Muscle of leg (tissue), 11 donors: ENCODE results near the gene ADAMTS12. TPM values are rescaled to one million over a fixed set of nuclear protein-coding genes. Genes with fewer than 3 reads are reported as not detected.

Source experiments
- DNase-seq: peaks from one replicate; pipeline ENCODE4 v3.0.0; 2013
- H3K27ac ChIP-seq: one replicate; pipeline ENCODE4 v1.5.1; 2013; ENCODE audit warnings: mild to moderate bottlenecking, low read length, control low read depth
- H3K27me3 ChIP-seq: one replicate; pipeline ENCODE4 v1.6.1; 2013; ENCODE audit warnings: low read length; ENCODE audit not compliant: control insufficient read depth, insufficient read depth
- H3K36me3 ChIP-seq: one replicate; pipeline ENCODE4 v1.6.1; 2013; ENCODE audit warnings: low read length; ENCODE audit not compliant: control insufficient read depth, insufficient read depth
- H3K4me1 ChIP-seq: one replicate; pipeline ENCODE4 v1.6.1; 2013; ENCODE audit warnings: low read length; ENCODE audit not compliant: control insufficient read depth, insufficient read depth
- H3K4me3 ChIP-seq: one replicate; pipeline ENCODE4 v1.5.1; 2013; ENCODE audit warnings: low read length, control low read depth
- H3K9me3 ChIP-seq: replicated peaks from 2 replicates; pipeline ENCODE4 v1.6.1; 2013; ENCODE audit warnings: low read depth, low read length; ENCODE audit not compliant: control insufficient read depth
- WGBS: methylation state at CpG from one replicate; pipeline ENCODE4 v1.1.5; 2013; ENCODE audit warnings: missing lambda C conversion rate; ENCODE audit not compliant: insufficient coverage; 5-methylcytosine and 5-hydroxymethylcytosine counted together
- polyA plus RNA-seq, 8 donors: library from polyadenylated mRNA; unstranded; fragments of 120-200 nt; gene quantifications; one replicate each; pipeline versions ENCODE4 v1.2.1 to v1.2.3, GENCODE V29; 2013; ENCODE audit warnings: inconsistent platforms in 1 of 8, low replicate concordance in 1 of 8; ENCODE audit not compliant: insufficient read length in 8 of 8, insufficient read depth in 1 of 8
- total RNA-seq: library from RNA; stranded (reverse); fragments of 120-200 nt; gene quantifications from one replicate; pipeline ENCODE4 v1.2.4, GENCODE V29; 2013

ADAMTS12 gene
- total and polyA plus RNA-seq, 9 donors: 14.8 to 35.1 (median 22.8) TPM

DNA sequence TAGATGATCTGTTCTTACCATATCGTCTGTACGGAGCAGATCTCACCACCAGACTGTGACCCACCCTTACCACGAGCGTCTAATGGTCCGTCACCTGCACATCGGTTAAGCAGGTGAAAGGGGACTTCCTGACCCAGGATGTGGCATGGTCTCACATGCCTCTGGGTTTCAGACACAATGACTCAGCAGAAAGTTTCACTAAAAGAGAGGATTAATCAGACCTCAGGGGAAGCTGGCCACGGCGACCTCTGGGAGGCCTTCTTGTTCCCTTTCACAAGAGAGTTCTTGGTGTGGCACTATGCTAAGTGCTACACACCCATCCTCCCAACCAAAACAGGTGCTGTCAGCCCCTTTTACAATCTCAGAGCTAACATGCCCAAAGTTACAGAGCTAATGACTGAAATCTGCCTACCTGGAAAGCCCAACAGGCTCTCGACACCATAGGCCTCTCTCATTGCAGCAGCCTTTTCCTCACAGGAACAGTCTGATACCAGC, 41.6 kb downstream of the ADAMTS12 start:
- H3K9me3 ChIP-seq: no peaks in the 10 kb centered on the region
- no peak overlapping the region for H3K27ac ChIP-seq
- H3K4me1 ChIP-seq: peaks cover 6% of the 10 kb centered on the region
- no peak for DNase-seq
- WGBS: 84% methylated on average over 7 of the region's 9 CpGs
- no peak overlapping the region for H3K4me3 ChIP-seq
- no peaks in the 10 kb centered on the region for H3K36me3 ChIP-seq
- H3K27me3 ChIP-seq: no peaks in the 10 kb centered on the region

DNA sequence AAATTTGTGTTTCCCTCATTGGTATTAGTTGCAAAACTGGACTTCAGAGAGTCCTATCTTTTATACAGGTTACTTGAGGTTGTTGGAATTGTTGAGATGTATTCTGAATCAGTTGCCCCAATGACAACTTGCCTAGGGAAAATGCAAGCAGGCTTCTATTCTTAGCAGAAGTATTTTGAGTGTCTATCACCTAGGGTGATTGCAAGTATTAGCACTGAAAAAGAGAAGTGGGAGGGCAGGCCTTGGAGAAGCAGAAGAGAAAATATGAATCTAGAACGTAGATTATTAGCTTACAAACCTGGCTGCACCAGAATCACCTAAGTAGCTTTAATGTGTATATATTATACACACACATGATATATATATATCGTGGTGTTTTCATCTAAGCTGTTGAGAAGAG, 43.2 kb downstream of the ADAMTS12 start:
- H3K4me1 ChIP-seq: peaks cover 3% of the 10 kb centered on the region
- H3K27ac ChIP-seq: no peak overlapping the region
- no peaks in the 10 kb centered on the region for H3K9me3 ChIP-seq
- DNase-seq: no peak
- no peak overlapping the region for H3K4me3 ChIP-seq
- no peaks in the 10 kb centered on the region for H3K36me3 ChIP-seq
- H3K27me3 ChIP-seq: no peaks in the 10 kb centered on the region
- no CpG with 5 or more reads among the region's 2 CpGs for WGBS

DNA sequence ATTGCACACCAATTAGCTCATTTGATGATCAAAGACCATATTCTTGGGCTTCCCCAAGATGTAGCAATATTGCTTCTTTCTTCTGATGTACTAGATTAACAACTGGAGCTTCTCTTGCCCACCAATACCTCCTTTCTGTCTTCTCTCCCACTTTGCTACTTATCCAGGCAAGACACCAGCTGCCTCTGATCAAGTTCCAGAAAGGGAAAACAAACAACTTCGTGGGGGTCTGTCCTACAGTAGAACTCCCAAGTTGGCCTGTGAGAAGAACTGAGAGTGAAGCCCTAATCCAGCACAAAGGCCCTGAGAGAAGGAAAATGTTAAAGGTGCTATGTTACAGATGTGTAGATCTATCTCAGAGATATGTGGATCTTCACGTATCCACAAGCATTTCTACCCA, 44.9 kb downstream of the ADAMTS12 start:
- no peaks in the 10 kb centered on the region for H3K9me3 ChIP-seq
- H3K36me3 ChIP-seq: no peaks in the 10 kb centered on the region
- H3K4me1 ChIP-seq: no peaks in the 10 kb centered on the region
- 80% methylated on average over 1 of the region's 2 CpGs for WGBS
- H3K27me3 ChIP-seq: no peaks in the 10 kb centered on the region
- H3K4me3 ChIP-seq: no peak overlapping the region
- no peak overlapping the region for H3K27ac ChIP-seq
- no peak for DNase-seq

DNA sequence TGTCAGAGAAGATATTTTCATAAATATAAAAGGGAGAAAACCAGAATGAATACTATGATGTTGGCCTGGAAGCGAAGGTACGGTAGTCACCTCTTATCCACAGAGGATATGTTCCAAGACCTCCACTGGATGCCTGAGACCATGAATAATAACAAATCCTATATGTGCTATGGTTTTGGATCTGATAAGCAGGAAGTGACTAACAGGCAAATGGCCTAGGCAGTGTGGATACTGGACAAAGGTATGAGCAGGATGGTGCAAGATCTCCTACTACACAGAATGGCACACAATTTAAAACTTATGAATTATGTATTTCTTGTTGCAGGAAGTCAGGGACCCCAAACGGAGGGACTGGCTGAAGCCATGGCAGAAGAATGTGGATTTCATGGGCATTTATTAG, 48.2 kb downstream of the ADAMTS12 start:
- Histone ChIP-seq H3K4me1 (no peaks in the 10 kb centered on the region), H3K27ac (no peak overlapping the region), H3K4me3 (no peak overlapping the region), H3K9me3 (no peaks in the 10 kb centered on the region), H3K27me3 (no peaks in the 10 kb centered on the region), H3K36me3 (no peaks in the 10 kb centered on the region)
- DNase-seq: no peak
- WGBS: no CpG with 5 or more reads among the region's 3 CpGs

DNA sequence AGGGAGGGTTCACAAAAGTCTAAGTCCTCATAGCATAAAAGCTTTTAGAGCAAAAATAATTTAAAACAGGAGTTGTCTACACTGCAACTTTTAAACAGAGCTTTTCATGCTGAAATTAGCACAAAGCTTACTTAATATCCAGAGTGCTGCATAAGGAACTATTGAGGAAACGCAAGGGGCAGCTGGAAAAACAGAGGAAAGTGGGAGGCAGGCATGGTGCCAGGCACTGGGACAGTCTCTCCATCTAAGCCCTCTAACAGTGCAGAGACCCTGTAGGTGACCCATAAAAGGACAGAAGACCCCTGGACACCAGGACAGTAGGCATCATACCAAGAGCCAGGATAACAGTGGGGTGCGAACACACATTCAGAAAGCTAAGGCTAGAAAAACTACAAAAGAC, 49.3 kb downstream of the ADAMTS12 start:
- no peak overlapping the region for H3K4me3 ChIP-seq
- 89% methylated on average over 1 of the region's 2 CpGs for WGBS
- H3K36me3 ChIP-seq: no peaks in the 10 kb centered on the region
- H3K27me3 ChIP-seq: no peaks in the 10 kb centered on the region
- no peak overlapping the region for H3K27ac ChIP-seq
- no peak for DNase-seq
- H3K4me1 ChIP-seq: no peaks in the 10 kb centered on the region
- no peaks in the 10 kb centered on the region for H3K9me3 ChIP-seq

DNA sequence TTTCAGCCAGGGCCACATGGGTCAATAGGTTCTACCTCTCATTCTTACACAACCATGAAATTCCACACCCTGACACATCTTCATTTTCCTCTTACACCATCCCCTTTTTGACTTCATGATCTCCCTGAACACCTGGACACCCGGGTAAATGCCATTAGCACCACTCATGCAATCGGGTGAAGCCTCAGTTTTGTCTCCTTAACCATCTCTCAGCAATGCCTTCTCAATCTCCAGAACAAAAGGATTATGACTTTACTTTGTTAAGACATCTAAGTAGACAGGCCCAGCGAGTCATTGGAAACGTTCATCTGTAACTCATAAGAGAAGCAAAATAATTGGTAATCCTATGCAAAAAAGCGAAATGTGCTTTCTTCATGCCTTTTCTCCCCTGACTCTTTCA, 49.9 kb downstream of the ADAMTS12 start:
- Histone ChIP-seq H3K36me3 (no peaks in the 10 kb centered on the region), H3K4me1 (no peaks in the 10 kb centered on the region), H3K27me3 (no peaks in the 10 kb centered on the region), H3K4me3 (no peak overlapping the region), H3K27ac (no peak overlapping the region), H3K9me3 (no peaks in the 10 kb centered on the region)
- DNase-seq: no peak
- WGBS: 96% methylated on average over 2 of the region's 5 CpGs

DNA sequence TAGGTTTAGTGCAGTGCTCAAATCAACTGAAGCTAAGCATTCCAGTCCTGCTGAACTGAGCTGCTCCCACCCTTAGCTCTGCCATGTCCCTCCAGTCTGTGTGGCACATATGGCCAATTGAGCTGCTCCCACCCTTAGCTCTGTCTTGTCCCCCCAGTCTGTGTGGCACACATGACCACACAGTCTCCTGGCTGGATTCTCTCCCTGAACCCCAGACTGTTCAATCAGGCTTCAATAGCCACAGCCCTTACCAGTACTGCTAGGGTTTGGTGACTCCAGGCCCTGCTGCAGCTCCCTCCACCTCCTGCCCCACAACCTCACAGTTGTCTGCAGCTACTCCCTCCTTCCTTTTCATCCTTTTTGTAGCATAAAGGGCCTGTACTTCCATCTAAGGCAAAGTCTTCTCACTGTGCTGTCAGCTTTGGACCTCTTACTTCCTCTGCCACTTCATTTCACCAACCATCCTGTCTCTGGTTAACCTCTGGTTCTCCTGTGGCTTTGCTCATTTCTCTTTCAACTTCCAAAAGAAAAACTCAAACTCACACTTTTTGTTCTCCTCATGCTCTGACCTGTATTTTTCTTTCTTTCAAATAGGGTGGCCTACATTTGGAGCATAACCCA, 50.8 kb downstream of the ADAMTS12 start:
- Histone ChIP-seq H3K36me3 (no peaks in the 10 kb centered on the region), H3K27ac (no peak overlapping the region), H3K9me3 (no peaks in the 10 kb centered on the region), H3K27me3 (no peaks in the 10 kb centered on the region), H3K4me3 (no peak overlapping the region), H3K4me1 (no peaks in the 10 kb centered on the region)
- DNase-seq: no peak

DNA sequence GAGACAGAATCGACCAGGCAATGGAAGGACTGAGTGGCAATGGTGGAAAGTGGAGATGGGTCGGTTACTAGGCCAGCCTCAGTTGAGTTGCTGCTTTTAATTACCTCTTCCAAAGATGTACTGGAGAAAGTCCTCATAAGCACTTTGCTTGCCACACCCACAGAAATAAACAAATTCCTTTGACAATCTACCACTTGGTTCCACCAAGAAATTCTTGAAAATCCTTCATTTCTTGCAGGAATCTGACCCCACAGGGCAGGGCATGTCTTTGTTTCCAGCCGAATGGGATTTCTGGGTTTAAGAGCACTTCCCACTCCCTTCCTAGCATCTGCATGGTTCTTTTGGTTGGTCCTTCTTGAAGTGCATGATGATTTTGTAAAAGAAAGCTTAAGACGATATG, 54.5 kb downstream of the ADAMTS12 start:
- no peaks in the 10 kb centered on the region for H3K36me3 ChIP-seq
- no peak for DNase-seq
- no peaks in the 10 kb centered on the region for H3K27me3 ChIP-seq
- H3K9me3 ChIP-seq: no peaks in the 10 kb centered on the region
- no peak overlapping the region for H3K27ac ChIP-seq
- H3K4me3 ChIP-seq: no peak overlapping the region
- WGBS: no CpG with 5 or more reads among the region's 4 CpGs
- peaks cover 2% of the 10 kb centered on the region for H3K4me1 ChIP-seq

DNA sequence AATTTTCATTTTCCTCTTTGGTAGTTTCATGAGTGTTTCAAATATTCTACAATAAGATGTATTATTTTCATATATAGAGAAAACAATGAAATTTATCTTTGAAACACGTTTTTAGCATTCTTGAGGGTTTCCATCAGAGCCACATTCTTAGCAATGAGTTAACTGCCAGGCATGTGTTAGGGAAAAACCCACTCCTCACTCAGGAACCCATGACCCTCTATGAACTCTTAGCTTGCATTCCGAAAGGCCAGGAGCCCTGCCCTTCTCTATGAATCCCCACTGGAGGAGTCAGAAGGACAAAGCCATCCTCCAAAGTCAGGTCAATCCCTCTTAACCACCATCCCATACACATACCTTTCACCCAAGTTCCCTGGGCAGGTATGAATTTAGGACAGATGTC, 57.5 kb downstream of the ADAMTS12 start:
- Histone ChIP-seq H3K4me3 (no peak overlapping the region), H3K36me3 (no peaks in the 10 kb centered on the region), H3K4me1 (peaks cover 2% of the 10 kb centered on the region), H3K9me3 (no peaks in the 10 kb centered on the region), H3K27ac (no peak overlapping the region), H3K27me3 (no peaks in the 10 kb centered on the region)
- DNase-seq: no peak
- no CpG with 5 or more reads among the region's 2 CpGs for WGBS

DNA sequence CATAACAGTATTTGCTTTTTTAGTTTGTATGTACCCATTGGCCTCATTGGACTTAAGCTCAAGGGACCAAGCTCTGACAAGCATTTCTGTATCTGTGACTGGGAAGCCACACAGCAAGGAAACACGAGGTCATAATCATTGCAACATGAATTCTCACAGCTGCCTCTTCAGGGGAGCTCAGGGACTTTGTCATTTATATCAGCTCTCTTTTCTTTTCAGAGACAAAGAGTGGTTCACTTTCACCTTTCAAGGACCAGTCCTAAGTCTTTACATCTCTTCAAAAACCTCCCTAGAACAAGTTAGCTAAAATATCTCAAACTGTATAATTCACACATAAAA, 58.6 kb downstream of the ADAMTS12 start:
- no peak overlapping the region for H3K4me3 ChIP-seq
- 29% methylated on average over 1 of the region's 1 CpG for WGBS
- peaks cover 2% of the 10 kb centered on the region for H3K4me1 ChIP-seq
- no peaks in the 10 kb centered on the region for H3K27me3 ChIP-seq
- no peak for DNase-seq
- no peak overlapping the region for H3K27ac ChIP-seq
- H3K9me3 ChIP-seq: no peaks in the 10 kb centered on the region
- H3K36me3 ChIP-seq: no peaks in the 10 kb centered on the region
